ENCODE results near the gene SCUBE3. TPM values are rescaled to one million over a fixed set of nuclear protein-coding genes. Genes with fewer than 3 reads are reported as not detected.

The SCUBE3 gene
- total and polyA plus RNA-seq, 2 of the 8 experiments (the other 6 are each of a cell fraction or from before 2014, with no cell fraction given) = 0.80 to 1.0 TPM

DNA sequence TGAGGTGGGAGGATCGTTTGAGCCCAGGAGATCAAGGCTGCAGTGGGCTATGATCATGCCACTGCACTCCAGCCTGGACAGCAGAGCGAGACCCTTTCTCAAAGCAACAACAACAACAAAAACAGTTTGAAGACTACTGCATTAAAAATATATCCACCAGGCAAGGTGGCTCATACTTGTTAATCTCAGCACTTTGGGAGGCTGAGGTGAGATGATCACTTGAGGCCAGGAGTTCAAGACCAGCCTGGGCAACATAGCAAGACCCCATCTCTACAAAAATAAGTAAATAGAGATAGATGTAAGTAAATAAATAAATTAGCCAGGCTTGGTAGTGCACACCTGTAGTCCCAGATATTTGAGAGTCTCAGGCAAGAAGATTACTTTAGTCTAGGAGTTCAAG lies 58.2 kb downstream of the SCUBE3 start:
- no peaks in the 10 kb centered on the region for H3K23me2 ChIP-seq (ENCODE audit: low read depth, low read length)
- WGBS, 2 experiments (ENCODE audit: extremely low coverage in 1 of 2, insufficient coverage in 1 of 2, insufficient read length in 1 of 2, insufficient replicate concordance in 2 of 2, low coverage in 1 of 2, low lambda C conversion rate in 2 of 2, missing lambda C conversion rate in 1 of 2) = 83% methylated on average over 2 of the region's 2 CpGs; no CpG with 5 or more reads in 1 of the 2 experiments
- no peak overlapping the region for H2BK12ac ChIP-seq (ENCODE audit: low read depth, low read length)
- no peaks in the 10 kb centered on the region for H3K36me3 ChIP-seq (ENCODE audit: control insufficient read depth in 2 of 4, insufficient read depth in 4 of 4, low read length in 3 of 4)
- no peak overlapping the region for H3K23ac ChIP-seq (ENCODE audit: insufficient read length)
- H3K27me3 ChIP-seq (replicated peaks in 1 of 4; ENCODE audit: control insufficient read depth in 3 of 4, extremely low read depth in 1 of 4, insufficient read depth in 3 of 4, low read length in 3 of 4) = no peaks in the 10 kb centered on the region; a peak in 2 of 7 replicates
- H2BK5ac ChIP-seq (ENCODE audit: low read depth, low read length) = no peak overlapping the region
- no peaks in the 10 kb centered on the region for H3K79me1 ChIP-seq (ENCODE audit: low read depth, low read length)
- DNase-seq (ENCODE audit: low read depth in 1 of 2, low spot score in 2 of 2) = no peak
- no peak overlapping the region for H3K56ac ChIP-seq (replicated peaks; ENCODE audit: insufficient read length, low read depth, low read length)
- no peak overlapping the region for H2BK15ac ChIP-seq (ENCODE audit: low read length)
- no peaks in the 10 kb centered on the region for H3K9me3 ChIP-seq (ENCODE audit: insufficient read depth in 2 of 2, low read depth in 1 of 2, low read length in 1 of 2)
- H2AK5ac ChIP-seq (ENCODE audit: low read depth, low read length) = no peak overlapping the region
- H4K5ac ChIP-seq (ENCODE audit: insufficient read length, low read depth, low read length) = no peak overlapping the region
- FAIRE-seq = no peak
- H3K14ac ChIP-seq (ENCODE audit: insufficient read length) = no peak overlapping the region
- no peaks in the 10 kb centered on the region for H3K4me1 ChIP-seq (replicated peaks in 1 of 4; ENCODE audit: control insufficient read depth in 3 of 4, insufficient read depth in 4 of 4, low read length in 3 of 4)
- H3K18ac ChIP-seq (ENCODE audit: extremely low read depth, low read length) = no peak overlapping the region
- H3K27ac ChIP-seq (ENCODE audit: low read depth, low read length) = no peak overlapping the region
- H3K4me2 ChIP-seq (ENCODE audit: insufficient read depth in 1 of 2, low read depth in 2 of 2, low read length in 2 of 2) = no peak overlapping the region
- H2BK20ac ChIP-seq (ENCODE audit: low read length) = no peak overlapping the region
- no peak overlapping the region for H3K4me3 ChIP-seq (ENCODE audit: extremely low read depth in 1 of 4, insufficient read depth in 2 of 4, low read depth in 3 of 4, low read length in 4 of 4)
- H4K20me1 ChIP-seq (replicated peaks in 1 of 2; ENCODE audit: control insufficient read depth in 1 of 2, insufficient read depth in 2 of 2, low read length in 2 of 2) = peaks cover 0 to 1% of the 10 kb centered on the region in 2 experiments
- no peak overlapping the region for H2BK120ac ChIP-seq (replicated peaks; ENCODE audit: low read depth, low read length)
- H3K9ac ChIP-seq (replicated peaks in 1 of 4; ENCODE audit: extremely low read depth in 1 of 4, low read depth in 3 of 4, low read length in 3 of 4) = no peak overlapping the region
- no peak overlapping the region for H4K91ac ChIP-seq (replicated peaks; ENCODE audit: insufficient read length, low read length)
- TF ChIP-seq EP300 (IDR thresholded peaks at IDR 0.05; ENCODE audit: borderline replicate concordance in 1 of 2, low read depth in 2 of 2, low read length in 2 of 2) = no peak
- TF ChIP-seq CBX8 (IDR thresholded peaks at IDR 0.05; ENCODE audit: borderline replicate concordance, low read depth, low read length) = no peak
- no peak for TF ChIP-seq POLR2AphosphoS5 (IDR thresholded peaks at IDR 0.05; ENCODE audit: low read depth, low read length)
- no peak for TF ChIP-seq CREB1 (IDR thresholded peaks at IDR 0.05)
- TF ChIP-seq CHD1 (IDR thresholded peaks at IDR 0.05; ENCODE audit: low read depth, low read length) = no peak
- no peak for TF ChIP-seq RAD21 (IDR thresholded peaks at IDR 0.05 in 1 of 2, conservative IDR thresholded peaks at IDR 0.05 in 1 of 2; ENCODE audit: low read depth in 2 of 2, low read length in 2 of 2)
- H4K8ac ChIP-seq (ENCODE audit: extremely low read depth, insufficient read depth, low read length) = no peak overlapping the region
- ChIA-PET POLR2A (ENCODE audit: partially characterized antibody) (interaction anchor here (1.0 kb wide), 1 partner anchor 10 kb away, joined by 3 read pairs; no protein-coding TSS in a partner anchor), CTCF (ENCODE audit: partially characterized antibody) (no interaction called here)
- no peak overlapping the region for H2AFZ ChIP-seq (ENCODE audit: low read length)
- no peak overlapping the region for H3K4ac ChIP-seq (replicated peaks; ENCODE audit: insufficient read length, low read depth, low read length)
- no peaks in the 10 kb centered on the region for H3K79me2 ChIP-seq (ENCODE audit: control insufficient read depth in 1 of 2, insufficient read depth in 2 of 2, low read length in 2 of 2)

Measured in H1 (cell line).